HCT116 (cell line): ENCODE results near the gene SCN4B.

Experiments
- CEBPB ChIP-seq: IDR thresholded peaks from 2 replicates; pipeline ENCODE4 v1.6.1; 2012; ENCODE audit warnings: low read depth
- CTCF ChIP-seq, 3 experiments: fragments of 200-600 bp in 1 of 3; sonication (generic) in 1 of 3; IDR thresholded peaks in 2 of 3; conservative IDR thresholded peaks in 1 of 3; 2 replicates each; pipeline ENCODE4 v1.5.1; 2012 to 2017; ENCODE audit warnings: low read depth in 2 of 3, low read length in 2 of 3, antibody characterized with exemption in 1 of 3, borderline replicate concordance in 1 of 3, control low read depth in 1 of 3, mild to moderate bottlenecking in 1 of 3, mixed read lengths in 1 of 3, mixed run types in 1 of 3, moderate library complexity in 1 of 3; ENCODE audit not compliant: insufficient read depth in 1 of 3
- EZH2 ChIP-seq: fragments of 200-600 bp; sonication (generic); IDR thresholded peaks from 2 replicates; pipeline ENCODE4 v1.6.1; 2017; ENCODE audit warnings: antibody characterized with exemption, mixed run types
- EZH2phosphoT487 ChIP-seq: fragments of 200-600 bp; IDR thresholded peaks from 2 replicates; pipeline ENCODE4 v1.6.1; 2018; ENCODE audit warnings: antibody characterized with exemption, borderline replicate concordance
- FOSL1 ChIP-seq: IDR thresholded peaks from 2 replicates; pipeline ENCODE4 v1.6.1; 2012; ENCODE audit warnings: low read depth
- JUND ChIP-seq: IDR thresholded peaks from 2 replicates; pipeline ENCODE4 v1.6.1; 2012
- POLR2A ChIP-seq: IDR thresholded peaks from 2 replicates; pipeline ENCODE4 v1.7.0; 2011; ENCODE audit warnings: borderline replicate concordance; ENCODE audit not compliant: insufficient read depth, insufficient read length; ENCODE audit errors: extremely low read depth
- POLR2AphosphoS5 ChIP-seq: IDR thresholded peaks from 2 replicates; pipeline ENCODE4 v1.6.1; 2011; ENCODE audit warnings: mild to moderate bottlenecking, low read depth, low read length, moderate library complexity
- SIN3A ChIP-seq: IDR thresholded peaks from 2 replicates; pipeline ENCODE4 v1.6.1; 2012; ENCODE audit warnings: low read depth
- YY1 ChIP-seq: IDR thresholded peaks from 2 replicates; pipeline ENCODE4 v1.6.1; 2011; ENCODE audit warnings: low read length, low read depth, moderate library complexity, mild to moderate bottlenecking; ENCODE audit not compliant: insufficient replicate concordance; ENCODE audit errors: extremely low read depth

DNA sequence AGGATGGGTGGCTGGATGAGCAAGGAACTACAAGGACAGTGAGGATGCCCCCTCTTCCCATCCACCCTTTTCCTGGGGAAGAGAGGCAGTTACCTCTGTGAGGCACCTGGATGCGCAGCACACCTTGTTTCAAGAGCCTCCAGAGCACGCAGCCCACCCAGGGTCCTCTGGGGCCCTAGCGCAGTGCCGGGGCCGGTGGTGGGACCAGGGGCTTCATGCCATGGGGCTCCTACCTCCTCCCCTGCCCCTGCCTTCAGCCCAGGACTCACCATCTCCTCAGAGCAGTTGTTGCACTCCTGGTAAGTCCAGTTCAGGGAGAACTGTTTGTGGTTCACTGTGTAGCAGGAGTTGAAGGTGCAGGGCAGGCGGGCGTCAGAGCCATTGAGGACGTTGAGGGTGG is 15.7 kb upstream of the SCN4B start:
- TF ChIP-seq POLR2AphosphoS5: no peak
- TF ChIP-seq CEBPB: no peak
- no peak for TF ChIP-seq POLR2A
- no peak for TF ChIP-seq CTCF (IDR thresholded peaks at IDR 0.05 in 2 of 3, conservative IDR thresholded peaks at IDR 0.05 in 1 of 3; ENCODE audit: borderline replicate concordance in 1 of 3, insufficient read depth in 1 of 3, low read depth in 2 of 3, low read length in 2 of 3)
- TF ChIP-seq SIN3A: no peak
- TF ChIP-seq EZH2: no peak
- no peak for TF ChIP-seq FOSL1
- TF ChIP-seq JUND: no peak
- no peak for TF ChIP-seq EZH2phosphoT487
- TF ChIP-seq YY1: no peak
